Gastroesophageal sphincter (tissue), 3 donors: ENCODE measurements around the gene INAFM2.

ENCODE experiments used
- CTCF ChIP-seq, 4 experiments: fragments of 200-600 bp in 2 of 4; fragments of 450-650 bp in 2 of 4; sonication (generic) in 1 of 4; IDR thresholded peaks; one replicate each; pipeline ENCODE4 v1.5.1; 2017 to 2019; ENCODE audit warnings: antibody characterized with exemption in 4 of 4, mild to moderate bottlenecking in 2 of 4, moderate library complexity in 2 of 4
- POLR2A ChIP-seq, 2 donors: fragments of 450-650 bp; IDR thresholded peaks; one replicate each; pipeline ENCODE4 v1.6.1; 2017; ENCODE audit warnings: antibody characterized with exemption in 2 of 2, mild to moderate bottlenecking in 2 of 2, moderate library complexity in 1 of 2

GRCh38 chr15:40287505-40287904 is 36.0 kb upstream of the INAFM2 start:
- TF ChIP-seq CTCF (IDR thresholded peaks at IDR 0.05): no peak
- no peak for TF ChIP-seq POLR2A (IDR thresholded peaks at IDR 0.05)
